Sigmoid colon (tissue), 4 donors: Measurements from ENCODE around the gene KLHDC3.

Experiments used
- EP300 ChIP-seq, 4 donors: sonication (generic); formaldehyde crosslinking; IDR thresholded peaks; one replicate each; pipeline ENCODE4 v1.6.1; 2017; ENCODE audit warnings: antibody characterized with exemption in 4 of 4
- POLR2A ChIP-seq, 2 donors: fragments of 450-650 bp; IDR thresholded peaks; one replicate each; pipeline ENCODE4 v1.6.1; 2016; ENCODE audit warnings: antibody characterized with exemption in 2 of 2, mild to moderate bottlenecking in 2 of 2, moderate library complexity in 2 of 2
- TF ChIP-seq, protein P1 (sequence below), 4 experiments: fragments of 450-650 bp in 3 of 4; fragments of 200-600 bp in 1 of 4; IDR thresholded peaks; one replicate each; pipeline ENCODE4 v1.5.1; 2016 to 2019; ENCODE audit warnings: antibody characterized with exemption in 4 of 4, mild to moderate bottlenecking in 3 of 4, moderate library complexity in 2 of 4

- TF ChIP-seq, protein P1, sequence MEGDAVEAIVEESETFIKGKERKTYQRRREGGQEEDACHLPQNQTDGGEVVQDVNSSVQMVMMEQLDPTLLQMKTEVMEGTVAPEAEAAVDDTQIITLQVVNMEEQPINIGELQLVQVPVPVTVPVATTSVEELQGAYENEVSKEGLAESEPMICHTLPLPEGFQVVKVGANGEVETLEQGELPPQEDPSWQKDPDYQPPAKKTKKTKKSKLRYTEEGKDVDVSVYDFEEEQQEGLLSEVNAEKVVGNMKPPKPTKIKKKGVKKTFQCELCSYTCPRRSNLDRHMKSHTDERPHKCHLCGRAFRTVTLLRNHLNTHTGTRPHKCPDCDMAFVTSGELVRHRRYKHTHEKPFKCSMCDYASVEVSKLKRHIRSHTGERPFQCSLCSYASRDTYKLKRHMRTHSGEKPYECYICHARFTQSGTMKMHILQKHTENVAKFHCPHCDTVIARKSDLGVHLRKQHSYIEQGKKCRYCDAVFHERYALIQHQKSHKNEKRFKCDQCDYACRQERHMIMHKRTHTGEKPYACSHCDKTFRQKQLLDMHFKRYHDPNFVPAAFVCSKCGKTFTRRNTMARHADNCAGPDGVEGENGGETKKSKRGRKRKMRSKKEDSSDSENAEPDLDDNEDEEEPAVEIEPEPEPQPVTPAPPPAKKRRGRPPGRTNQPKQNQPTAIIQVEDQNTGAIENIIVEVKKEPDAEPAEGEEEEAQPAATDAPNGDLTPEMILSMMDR (IDR thresholded peaks at IDR 0.05): no peak
- TF ChIP-seq POLR2A (IDR thresholded peaks at IDR 0.05) (no peak), EP300 (IDR thresholded peaks at IDR 0.05) (no peak)
Observed at GRCh38 chr6:43016943-43017334, 2.9 kb downstream of the KLHDC3 start.
